SU-DHL-6 (cell line): ENCODE results near the gene GABPB1.

Experiments
- H2AFZ ChIP-seq: fragments of 200-600 bp; sonication (generic); 2 replicates; pipeline ENCODE4 v1.6.1; 2014; ENCODE audit warnings: low read depth, mild to moderate bottlenecking, moderate library complexity, mixed read lengths, antibody characterized with exemption, low read length; ENCODE audit not compliant: severe bottlenecking
- H3F3A ChIP-seq: fragments of 200-600 bp; shearing (Covaris generic); 2 replicates; pipeline ENCODE4 v1.6.0; 2016; ENCODE audit warnings: antibody characterized with exemption, mild to moderate bottlenecking; ENCODE audit not compliant: insufficient read depth
- H3K27ac ChIP-seq: fragments of 200-600 bp; sonication (generic); 2 replicates; pipeline ENCODE4 v1.5.1; 2016; ENCODE audit warnings: low read depth, mild to moderate bottlenecking, low read length, moderate library complexity, mixed read lengths
- H3K27me3 ChIP-seq: fragments of 200-600 bp; sonication (generic), shearing (Covaris generic); 2 replicates; pipeline ENCODE4 v1.6.0; 2014; ENCODE audit warnings: mild to moderate bottlenecking, low read length
- H3K36me3 ChIP-seq: fragments of 200-600 bp; sonication (generic); 2 replicates; pipeline ENCODE4 v1.6.1; 2014; ENCODE audit warnings: mild to moderate bottlenecking, low read length, mixed read lengths
- H3K4me2 ChIP-seq: fragments of 300-600, 200-600 bp; shearing (Covaris generic), sonication (generic); 2 replicates; pipeline ENCODE4 v1.6.0; 2014; ENCODE audit warnings: low read length, low read depth, mild to moderate bottlenecking; ENCODE audit not compliant: poor library complexity, severe bottlenecking
- H3K4me3 ChIP-seq: fragments of 200-600 bp; sonication (generic); 2 replicates; pipeline ENCODE4 v1.5.1; 2014; ENCODE audit warnings: antibody characterized with exemption, low read length, mild to moderate bottlenecking, mixed read lengths; ENCODE audit not compliant: insufficient read depth, poor library complexity, severe bottlenecking
- H3K79me2 ChIP-seq: fragments of 200-600 bp; sonication (generic); 2 replicates; pipeline ENCODE4 v1.6.1; 2014; ENCODE audit warnings: mild to moderate bottlenecking, low read length, moderate library complexity; ENCODE audit not compliant: insufficient read depth
- H3K9ac ChIP-seq: fragments of 200-600 bp; sonication (generic); 2 replicates; pipeline ENCODE4 v1.7.0; 2014; ENCODE audit warnings: mild to moderate bottlenecking, low read length
- H3K9me2 ChIP-seq: fragments of 200-600 bp; sonication (generic); replicated peaks from 2 replicates; pipeline ENCODE4 v1.6.1; 2014; ENCODE audit warnings: low read length; ENCODE audit not compliant: insufficient read depth
- H3K9me3 ChIP-seq: fragments of 200-600 bp; sonication (generic); 2 replicates; pipeline ENCODE4 v1.6.1; 2014; ENCODE audit warnings: low read length, mixed read lengths; ENCODE audit not compliant: insufficient read depth
- H4K20me1 ChIP-seq: fragments of 200-600 bp; sonication (generic); 2 replicates; pipeline ENCODE4 v1.6.1; 2014; ENCODE audit warnings: low read depth, mild to moderate bottlenecking, antibody characterized with exemption, low read length, moderate library complexity, mixed read lengths
- EZH2phosphoT487 ChIP-seq: fragments of 200-600 bp; sonication (generic), shearing (Covaris generic); conservative IDR thresholded peaks from 2 replicates; pipeline ENCODE4 v1.6.1; 2018; ENCODE audit warnings: mild to moderate bottlenecking, antibody characterized with exemption, low read length, moderate library complexity, mixed read lengths
- TF ChIP-seq, protein P1 (sequence below): fragments of 200-600 bp; sonication (generic); IDR thresholded peaks from one replicate; pipeline ENCODE4 v1.5.1; 2017; ENCODE audit warnings: antibody characterized with exemption, mild to moderate bottlenecking, low read length, moderate library complexity; ENCODE audit not compliant: insufficient read depth, poor library complexity, severe bottlenecking

GABPB1 gene

DNA sequence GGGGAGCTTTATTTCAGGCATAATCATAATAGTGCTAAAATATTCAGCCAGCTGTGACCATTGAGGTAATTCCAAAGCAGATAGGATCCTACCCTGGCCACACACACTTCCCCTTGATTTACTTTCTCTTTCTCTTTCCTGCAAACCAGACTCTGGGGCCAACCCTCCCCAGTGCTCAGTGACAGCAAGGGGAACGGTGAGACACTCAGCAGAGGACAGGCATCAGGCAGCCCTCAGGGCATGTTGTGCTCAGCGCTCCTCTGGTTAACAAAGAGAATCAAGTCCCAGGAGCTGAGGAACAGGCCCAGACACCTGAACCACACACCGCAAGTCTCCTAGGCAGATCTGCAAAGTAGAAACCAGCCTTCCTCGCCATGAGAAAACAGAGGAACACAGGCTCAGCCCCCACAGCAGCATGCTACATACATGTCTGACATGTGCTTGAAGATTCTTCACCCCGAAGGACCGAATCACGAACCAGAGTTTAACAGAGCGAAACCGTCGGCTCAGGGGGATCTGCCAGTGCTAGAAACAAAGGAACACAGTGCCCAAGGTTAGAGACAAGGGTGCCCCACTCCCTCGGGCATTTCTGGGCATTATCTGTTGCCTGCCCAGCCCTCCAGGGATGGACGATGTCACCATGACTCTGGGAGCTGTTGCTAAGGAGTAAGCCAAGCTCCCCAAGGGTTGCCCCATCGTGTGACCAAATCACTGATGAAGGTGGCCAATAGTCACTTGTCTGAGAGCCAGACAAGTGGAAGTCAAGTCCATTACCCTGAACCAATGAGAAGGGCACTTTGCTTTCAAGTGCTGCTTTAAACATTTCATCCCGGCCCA, 107.0 kb downstream of the GABPB1 start:
- Histone ChIP-seq H3K4me2 (no peak overlapping the region), H3K9me2 (no peaks in the 10 kb centered on the region), H2AFZ (no peak overlapping the region), H3F3A (no peaks in the 10 kb centered on the region), H3K36me3 (no peaks in the 10 kb centered on the region), H3K27ac (no peak overlapping the region), H3K9ac (no peak overlapping the region), H3K9me3 (no peaks in the 10 kb centered on the region), H3K79me2 (no peaks in the 10 kb centered on the region), H3K4me3 (no peak overlapping the region), H4K20me1 (no peaks in the 10 kb centered on the region), H3K27me3 (no peaks in the 10 kb centered on the region)
- TF ChIP-seq EZH2phosphoT487: no peak
- TF ChIP-seq, protein P1, sequence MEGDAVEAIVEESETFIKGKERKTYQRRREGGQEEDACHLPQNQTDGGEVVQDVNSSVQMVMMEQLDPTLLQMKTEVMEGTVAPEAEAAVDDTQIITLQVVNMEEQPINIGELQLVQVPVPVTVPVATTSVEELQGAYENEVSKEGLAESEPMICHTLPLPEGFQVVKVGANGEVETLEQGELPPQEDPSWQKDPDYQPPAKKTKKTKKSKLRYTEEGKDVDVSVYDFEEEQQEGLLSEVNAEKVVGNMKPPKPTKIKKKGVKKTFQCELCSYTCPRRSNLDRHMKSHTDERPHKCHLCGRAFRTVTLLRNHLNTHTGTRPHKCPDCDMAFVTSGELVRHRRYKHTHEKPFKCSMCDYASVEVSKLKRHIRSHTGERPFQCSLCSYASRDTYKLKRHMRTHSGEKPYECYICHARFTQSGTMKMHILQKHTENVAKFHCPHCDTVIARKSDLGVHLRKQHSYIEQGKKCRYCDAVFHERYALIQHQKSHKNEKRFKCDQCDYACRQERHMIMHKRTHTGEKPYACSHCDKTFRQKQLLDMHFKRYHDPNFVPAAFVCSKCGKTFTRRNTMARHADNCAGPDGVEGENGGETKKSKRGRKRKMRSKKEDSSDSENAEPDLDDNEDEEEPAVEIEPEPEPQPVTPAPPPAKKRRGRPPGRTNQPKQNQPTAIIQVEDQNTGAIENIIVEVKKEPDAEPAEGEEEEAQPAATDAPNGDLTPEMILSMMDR: no peak

DNA sequence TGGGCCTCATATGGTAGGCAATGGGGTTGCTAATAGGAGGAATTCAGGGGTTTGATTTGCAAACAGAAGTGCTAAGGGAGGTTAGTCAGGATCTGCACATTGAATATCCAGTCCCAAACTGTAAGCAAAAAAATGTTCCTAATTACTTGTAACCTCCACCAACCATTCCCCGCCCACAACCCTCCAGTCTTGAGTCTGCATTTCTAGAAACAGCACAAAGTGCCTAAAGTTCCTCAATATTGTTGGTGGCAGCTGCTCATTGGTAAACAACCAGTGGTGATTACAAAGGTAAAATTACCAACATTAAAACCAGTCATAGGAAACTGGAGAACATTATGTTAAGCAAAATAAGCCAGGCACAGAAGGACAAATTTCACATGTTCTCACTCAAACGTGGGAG, 108.4 kb downstream of the GABPB1 start:
- no peaks in the 10 kb centered on the region for H3K9me2 ChIP-seq
- no peaks in the 10 kb centered on the region for H4K20me1 ChIP-seq
- no peak overlapping the region for H2AFZ ChIP-seq
- H3K4me3 ChIP-seq: no peak overlapping the region
- H3K9ac ChIP-seq: no peak overlapping the region
- no peaks in the 10 kb centered on the region for H3K79me2 ChIP-seq
- H3K27ac ChIP-seq: no peak overlapping the region
- no peaks in the 10 kb centered on the region for H3K36me3 ChIP-seq
- no peak for TF ChIP-seq EZH2phosphoT487
- TF ChIP-seq, protein P1: no peak
- H3F3A ChIP-seq: no peaks in the 10 kb centered on the region
- no peaks in the 10 kb centered on the region for H3K9me3 ChIP-seq
- H3K4me2 ChIP-seq: no peak overlapping the region
- no peaks in the 10 kb centered on the region for H3K27me3 ChIP-seq

DNA sequence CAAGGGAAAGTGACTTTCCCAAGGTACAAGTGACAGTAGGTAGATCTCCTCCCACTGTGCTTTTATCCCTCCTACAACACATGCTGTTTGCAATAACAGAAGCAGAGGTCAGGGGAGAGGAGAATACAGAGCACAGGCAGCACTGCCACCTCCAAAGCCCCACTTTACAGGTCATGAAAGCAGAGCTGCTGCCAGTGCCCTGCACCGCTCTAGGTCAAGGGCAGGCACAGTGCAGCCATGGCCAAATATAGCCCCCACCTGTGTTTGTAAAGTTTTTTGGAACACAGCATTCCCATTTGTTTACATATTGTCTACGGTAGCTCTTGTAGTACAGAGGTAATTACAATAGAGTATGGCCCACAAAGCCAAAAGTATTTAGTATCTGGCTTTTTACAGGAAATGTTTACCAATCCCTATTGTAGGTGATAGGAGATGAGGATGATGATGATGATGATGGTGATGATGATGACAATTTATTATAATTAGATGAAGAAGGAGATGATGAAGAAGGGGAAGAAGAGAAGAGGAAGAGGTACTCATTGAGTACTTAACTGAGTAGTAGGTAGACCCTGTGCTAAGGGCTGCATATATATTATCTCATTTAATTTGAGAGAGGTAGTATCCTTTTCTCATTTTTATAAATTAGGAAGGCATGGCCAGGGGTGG, 109.9 kb downstream of the GABPB1 start:
- H4K20me1 ChIP-seq: no peaks in the 10 kb centered on the region
- no peak overlapping the region for H2AFZ ChIP-seq
- no peaks in the 10 kb centered on the region for H3K9me3 ChIP-seq
- no peaks in the 10 kb centered on the region for H3K27me3 ChIP-seq
- H3K4me2 ChIP-seq: no peak overlapping the region
- no peaks in the 10 kb centered on the region for H3K36me3 ChIP-seq
- H3K9ac ChIP-seq: no peak overlapping the region
- H3K4me3 ChIP-seq: no peak overlapping the region
- H3F3A ChIP-seq: no peaks in the 10 kb centered on the region
- TF ChIP-seq, protein P1: no peak
- TF ChIP-seq EZH2phosphoT487: no peak
- H3K79me2 ChIP-seq: no peaks in the 10 kb centered on the region
- H3K27ac ChIP-seq: no peak overlapping the region
- H3K9me2 ChIP-seq: no peaks in the 10 kb centered on the region
